Measurements from ENCODE around the gene SYF2.

Gene SYF2

DNA sequence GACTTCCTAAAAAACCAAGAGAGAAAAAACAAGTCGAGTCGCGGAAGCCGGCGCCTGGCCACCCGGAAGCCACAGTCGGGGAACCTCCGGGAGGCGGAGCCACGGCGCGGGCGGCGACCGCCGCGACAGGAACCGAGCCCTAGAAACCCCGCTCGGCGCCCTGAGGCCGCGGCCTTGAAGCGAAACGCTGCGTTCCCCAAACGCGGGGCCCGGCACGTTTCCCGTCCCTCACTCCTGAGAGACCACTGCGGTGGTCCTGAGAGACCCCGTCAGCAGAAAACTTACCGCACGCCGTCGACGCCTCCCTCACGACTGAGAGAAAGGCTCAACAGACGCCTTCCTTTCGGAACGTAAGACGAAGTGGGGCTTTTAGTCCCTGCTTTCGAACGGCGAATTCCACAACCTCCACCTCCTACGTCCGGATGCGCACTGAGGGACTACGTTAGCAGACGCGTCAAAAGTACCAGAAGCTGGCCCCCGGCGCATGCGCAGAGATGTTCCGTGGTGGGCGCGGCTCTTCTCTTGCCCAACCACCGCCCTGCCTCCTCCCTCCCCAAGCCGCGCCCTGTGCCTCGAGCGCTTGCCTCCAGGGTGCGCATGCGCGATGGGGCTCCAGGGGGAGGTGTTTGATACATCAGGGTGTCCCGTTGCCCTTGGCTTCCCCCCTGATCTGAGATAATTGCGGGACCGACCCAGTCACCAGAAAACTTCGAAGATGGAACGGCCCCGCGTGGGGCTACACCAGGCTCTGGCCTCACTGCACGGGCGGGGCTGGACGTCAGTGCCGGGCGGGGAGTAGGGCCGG is 14.9 kb upstream of the SYF2 start, which contains the start of gene RSRP1 (continued):
- TF ChIP-seq ZNF488 (tag by site-specific recombination; IDR thresholded peaks at IDR 0.05) (no peak), ZNF433 (tag by site-specific recombination; IDR thresholded peaks at IDR 0.05; ENCODE audit: low read depth) (no peak), ZNF121 (tag by site-specific recombination; IDR thresholded peaks at IDR 0.05) (no peak), ZNF146 (tag by site-specific recombination; IDR thresholded peaks at IDR 0.05) (peak; percentile 57), ZSCAN30 (tag by site-specific recombination; IDR thresholded peaks at IDR 0.05) (no peak; the same call in 1 of the 2 replicates), ZNF221 (tag by site-specific recombination; IDR thresholded peaks at IDR 0.05; ENCODE audit: borderline replicate concordance) (no peak), ZNF239 (tag by site-specific recombination; IDR thresholded peaks at IDR 0.05) (peak; percentile 78), TCF7L2 (IDR thresholded peaks at IDR 0.05; ENCODE audit: borderline replicate concordance, low read depth, low read length) (no peak), ZNF843 (tag by site-specific recombination; IDR thresholded peaks at IDR 0.05) (peak; percentile 73), ZNF791 (tag by site-specific recombination; IDR thresholded peaks at IDR 0.05) (0 out of 2 replicates have a peak, but pooled peaks have one; percentile 17), ZNF707 (tag by site-specific recombination; IDR thresholded peaks at IDR 0.05) (no peak; the same call in 1 of the 2 replicates), ZNF600 (tag by site-specific recombination; IDR thresholded peaks at IDR 0.05) (peak; percentile 95), YY2 (tag by site-specific recombination; IDR thresholded peaks at IDR 0.05) (peak; percentile 17; the same call in 1 of the 2 replicates), ZBTB17 (tag by site-specific recombination; IDR thresholded peaks at IDR 0.05) (peak; percentile 64), BCL11A (tag by site-specific recombination; IDR thresholded peaks at IDR 0.05; ENCODE audit: low read depth) (no peak; the same call in 1 of the 2 replicates), ZNF24 (tag by site-specific recombination; IDR thresholded peaks at IDR 0.05) (peak; percentile 89), ZEB2 (tag by site-specific recombination; IDR thresholded peaks at IDR 0.05) (peak; percentile 95), ZNF626 (tag by site-specific recombination; IDR thresholded peaks at IDR 0.05) (no peak), ZSCAN16 (tag by site-specific recombination; IDR thresholded peaks at IDR 0.05) (peak; percentile 45; the same call in 1 of the 2 replicates), ZFP69B (tag by site-specific recombination; IDR thresholded peaks at IDR 0.05) (peak; percentile 65; the same call in 1 of the 2 replicates), ZSCAN18 (tag by site-specific recombination; IDR thresholded peaks at IDR 0.05) (peak; percentile 76; the same call in 1 of the 2 replicates), ZNF521 (tag by site-specific recombination; IDR thresholded peaks at IDR 0.05) (no peak), INSM2 (tag by site-specific recombination; IDR thresholded peaks at IDR 0.05) (peak; percentile 80), ZNF596 (tag by site-specific recombination; IDR thresholded peaks at IDR 0.05) (no peak), HOXA7 (CRISPR knock-in tag; IDR thresholded peaks at IDR 0.05; ENCODE audit: borderline replicate concordance) (no peak), ZNF416 (tag by site-specific recombination; IDR thresholded peaks at IDR 0.05) (no peak), ZNF274 (IDR thresholded peaks at IDR 0.05; ENCODE audit: low read length) (no peak), ZNF274 (tag by site-specific recombination; IDR thresholded peaks at IDR 0.05; ENCODE audit: borderline replicate concordance) (no peak), MZF1 (tag by site-specific recombination; IDR thresholded peaks at IDR 0.05; ENCODE audit: borderline replicate concordance) (peak; percentile 93), ZNF350 (tag by site-specific recombination; IDR thresholded peaks at IDR 0.05) (no peak), TSHZ1 (tag by site-specific recombination; IDR thresholded peaks at IDR 0.05; ENCODE audit: borderline replicate concordance) (no peak), ZNF366 (tag by site-specific recombination; conservative IDR thresholded peaks at IDR 0.05) (peak; percentile 46), ZNF2 (tag by site-specific recombination; IDR thresholded peaks at IDR 0.05) (peak; percentile 96), ZNF677 (tag by site-specific recombination; IDR thresholded peaks at IDR 0.05) (no peak)

Measured in HEK293 (cell line).